K562 (cell line): ENCODE data around the gene MAP4K1. TPM values are rescaled to one million over a fixed set of nuclear protein-coding genes. Genes with fewer than 3 reads are reported as not detected.

Experiments used
- ESRRA ChIP-seq: fragments of 450-650 bp; IDR thresholded peaks from 2 replicates; pipeline ENCODE4 v1.6.1; 2014; ENCODE audit warnings: low read depth, mild to moderate bottlenecking, moderate library complexity, borderline replicate concordance
- FOXJ3 ChIP-seq: sonication (generic); formaldehyde crosslinking; IDR thresholded peaks from 2 replicates; pipeline ENCODE4 v1.4.0; 2020; ENCODE audit warnings: mild to moderate bottlenecking, missing genetic modification reagents
- IRF2 ChIP-seq: sonication (generic); formaldehyde crosslinking; IDR thresholded peaks from 2 replicates; pipeline ENCODE4 v1.8.1; 2022; ENCODE audit warnings: mild to moderate bottlenecking, missing genetic modification reagents
- MCM2 ChIP-seq: fragments of 450-650 bp; IDR thresholded peaks from 2 replicates; pipeline ENCODE4 v1.6.1; 2017; ENCODE audit warnings: low read depth, mild to moderate bottlenecking
- NFRKB ChIP-seq: fragments of 450-650 bp; IDR thresholded peaks from 2 replicates; pipeline ENCODE4 v1.6.1; 2016; ENCODE audit warnings: low read depth
- RFX5 ChIP-seq: IDR thresholded peaks from 2 replicates; pipeline ENCODE4 v1.6.1; 2011; ENCODE audit warnings: low read depth, mild to moderate bottlenecking, improper control_type of control experiment, low read length
- ZBTB40 ChIP-seq, 2 experiments: fragments of 450-650 bp in 1 of 2; sonication (generic) in 1 of 2; formaldehyde crosslinking in 1 of 2; IDR thresholded peaks; 2 replicates each; pipeline versions ENCODE4 v1.7.1 to v1.9.0; 2016 to 2022; ENCODE audit warnings: inconsistent platforms in 1 of 2, mild to moderate bottlenecking in 1 of 2, missing genetic modification reagents in 1 of 2
- ZKSCAN1 ChIP-seq: fragments of 150-350 bp; IDR thresholded peaks from 2 replicates; pipeline ENCODE4 v1.6.1; 2016; ENCODE audit warnings: low read depth, low read length
- ZNF124 ChIP-seq: sonication (generic); formaldehyde crosslinking; IDR thresholded peaks from 2 replicates; pipeline ENCODE4 v1.8.1; 2022; ENCODE audit warnings: missing genetic modification reagents
- ZNF589 ChIP-seq: fragments of 200-800 bp; sonication (Bioruptor generic); IDR thresholded peaks from 2 replicates; pipeline ENCODE4 v1.6.1; 2016; ENCODE audit warnings: low read depth, missing genetic modification characterization, missing compliant biosample characterization
- polyA plus RNA-seq, 8 experiments: library from polyadenylated mRNA; depleted of rRNA in 4 of 8; stranded (reverse) in 5 of 8; unstranded in 3 of 8; fragments of >200 nt; fragmentation: Nextera tagmentation in 2 of 8; fragmentation: Illumina TruSeq in 1 of 8; extraction: Ambion mirVana in 2 of 8; extraction: Trizol in 1 of 8; gene quantifications; 2 replicates each; pipeline versions ENCODE4 v1.2.1 to v1.2.3, GENCODE V29; 2011 to 2014; ENCODE audit warnings: inconsistent platforms in 1 of 8, missing spikeins in 1 of 8
- total RNA-seq, 7 experiments: library from RNA; depleted of rRNA in 6 of 7; stranded (reverse); fragments of >200 nt in 6 of 7; fragmentation: Illumina TruSeq in 2 of 7; extraction: Trizol in 2 of 7; gene quantifications; 2 replicates each; pipeline versions ENCODE4 v1.2.1 to v1.2.3, GENCODE V29; 2011 to 2021; ENCODE audit warnings: low replicate concordance in 1 of 7
- TF ChIP-seq, protein P1 (sequence below): sonication (generic); formaldehyde crosslinking; IDR thresholded peaks from 2 replicates; pipeline ENCODE4 v1.8.1; 2023; ENCODE audit warnings: missing genetic modification reagents, mild to moderate bottlenecking, borderline replicate concordance
- TF ChIP-seq, protein P2 (sequence below): fragments of 450-650 bp; formaldehyde crosslinking; IDR thresholded peaks from 2 replicates; pipeline ENCODE4 v1.4.0; 2020; ENCODE audit warnings: mild to moderate bottlenecking

MAP4K1 gene
- total and polyA plus RNA-seq, 9 of the 15 experiments (the other 6 are each of a cell fraction or from before 2014, with no cell fraction given): 0.14 to 3.2 (median 0.73) TPM; not detected in 1

- TF ChIP-seq RFX5 (no peak), IRF2 (no peak), MCM2 (no peak), ESRRA (peak; percentile 91), ZBTB40 (IDR thresholded peaks at IDR 0.05) (peak; percentile 95), ZBTB40 (CRISPR knock-in tag; IDR thresholded peaks at IDR 0.05) (no peak), ZNF124 (CRISPR knock-in tag) (no peak), ZNF589 (peak; percentile 88), FOXJ3 (CRISPR knock-in tag) (no peak), ZKSCAN1 (peak; percentile 30; the same call in 1 of the 2 replicates), NFRKB (no peak; the same call in 1 of the 2 replicates)
- TF ChIP-seq, protein P1, sequence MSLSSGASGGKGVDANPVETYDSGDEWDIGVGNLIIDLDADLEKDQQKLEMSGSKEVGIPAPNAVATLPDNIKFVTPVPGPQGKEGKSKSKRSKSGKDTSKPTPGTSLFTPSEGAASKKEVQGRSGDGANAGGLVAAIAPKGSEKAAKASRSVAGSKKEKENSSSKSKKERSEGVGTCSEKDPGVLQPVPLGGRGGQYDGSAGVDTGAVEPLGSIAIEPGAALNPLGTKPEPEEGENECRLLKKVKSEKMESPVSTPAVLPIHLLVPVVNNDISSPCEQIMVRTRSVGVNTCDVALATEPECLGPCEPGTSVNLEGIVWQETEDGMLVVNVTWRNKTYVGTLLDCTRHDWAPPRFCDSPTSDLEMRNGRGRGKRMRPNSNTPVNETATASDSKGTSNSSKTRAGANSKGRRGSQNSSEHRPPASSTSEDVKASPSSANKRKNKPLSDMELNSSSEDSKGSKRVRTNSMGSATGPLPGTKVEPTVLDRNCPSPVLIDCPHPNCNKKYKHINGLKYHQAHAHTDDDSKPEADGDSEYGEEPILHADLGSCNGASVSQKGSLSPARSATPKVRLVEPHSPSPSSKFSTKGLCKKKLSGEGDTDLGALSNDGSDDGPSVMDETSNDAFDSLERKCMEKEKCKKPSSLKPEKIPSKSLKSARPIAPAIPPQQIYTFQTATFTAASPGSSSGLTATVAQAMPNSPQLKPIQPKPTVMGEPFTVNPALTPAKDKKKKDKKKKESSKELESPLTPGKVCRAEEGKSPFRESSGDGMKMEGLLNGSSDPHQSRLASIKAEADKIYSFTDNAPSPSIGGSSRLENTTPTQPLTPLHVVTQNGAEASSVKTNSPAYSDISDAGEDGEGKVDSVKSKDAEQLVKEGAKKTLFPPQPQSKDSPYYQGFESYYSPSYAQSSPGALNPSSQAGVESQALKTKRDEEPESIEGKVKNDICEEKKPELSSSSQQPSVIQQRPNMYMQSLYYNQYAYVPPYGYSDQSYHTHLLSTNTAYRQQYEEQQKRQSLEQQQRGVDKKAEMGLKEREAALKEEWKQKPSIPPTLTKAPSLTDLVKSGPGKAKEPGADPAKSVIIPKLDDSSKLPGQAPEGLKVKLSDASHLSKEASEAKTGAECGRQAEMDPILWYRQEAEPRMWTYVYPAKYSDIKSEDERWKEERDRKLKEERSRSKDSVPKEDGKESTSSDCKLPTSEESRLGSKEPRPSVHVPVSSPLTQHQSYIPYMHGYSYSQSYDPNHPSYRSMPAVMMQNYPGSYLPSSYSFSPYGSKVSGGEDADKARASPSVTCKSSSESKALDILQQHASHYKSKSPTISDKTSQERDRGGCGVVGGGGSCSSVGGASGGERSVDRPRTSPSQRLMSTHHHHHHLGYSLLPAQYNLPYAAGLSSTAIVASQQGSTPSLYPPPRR: 0 out of 2 replicates have a peak, but pooled peaks have one; percentile 66
- TF ChIP-seq, protein P2, sequence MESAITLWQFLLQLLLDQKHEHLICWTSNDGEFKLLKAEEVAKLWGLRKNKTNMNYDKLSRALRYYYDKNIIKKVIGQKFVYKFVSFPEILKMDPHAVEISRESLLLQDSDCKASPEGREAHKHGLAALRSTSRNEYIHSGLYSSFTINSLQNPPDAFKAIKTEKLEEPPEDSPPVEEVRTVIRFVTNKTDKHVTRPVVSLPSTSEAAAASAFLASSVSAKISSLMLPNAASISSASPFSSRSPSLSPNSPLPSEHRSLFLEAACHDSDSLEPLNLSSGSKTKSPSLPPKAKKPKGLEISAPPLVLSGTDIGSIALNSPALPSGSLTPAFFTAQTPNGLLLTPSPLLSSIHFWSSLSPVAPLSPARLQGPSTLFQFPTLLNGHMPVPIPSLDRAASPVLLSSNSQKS (CRISPR knock-in tag): no peak
Observed at GRCh38 chr19:38618590-38619360, 1.0 kb upstream of the MAP4K1 start, which contains the start of gene EIF3K (continued).
